ENCODE results near the gene ABCC9.
"Not testable (repeated sequence)": the region's sequence is repeated elsewhere in the genome, so short reads cannot be mapped to it uniquely, and the experiment has no call there.

The ABCC9 gene

DNA sequence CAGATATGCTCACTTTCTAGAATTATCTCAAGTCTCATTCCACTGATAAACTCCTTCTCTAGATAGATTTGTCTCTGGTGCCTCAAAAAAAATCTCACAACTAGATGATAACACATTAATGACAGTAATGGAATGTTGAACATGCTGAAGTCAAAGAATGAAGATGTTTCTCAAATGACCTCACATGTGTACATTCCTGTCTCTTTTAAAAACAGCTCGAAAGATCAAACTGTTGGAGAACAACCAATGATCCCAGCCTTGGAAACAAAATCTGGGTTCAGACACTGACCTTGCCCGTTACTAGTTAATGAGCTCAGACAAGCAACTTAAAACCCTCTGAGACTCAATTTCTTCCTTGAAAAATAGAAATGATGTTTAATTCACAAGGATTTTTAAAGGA, 122.0 kb downstream of the ABCC9 start:
- DNase-seq (ENCODE audit: low read depth in 2 of 2, low spot score in 1 of 2), result no peak

DNA sequence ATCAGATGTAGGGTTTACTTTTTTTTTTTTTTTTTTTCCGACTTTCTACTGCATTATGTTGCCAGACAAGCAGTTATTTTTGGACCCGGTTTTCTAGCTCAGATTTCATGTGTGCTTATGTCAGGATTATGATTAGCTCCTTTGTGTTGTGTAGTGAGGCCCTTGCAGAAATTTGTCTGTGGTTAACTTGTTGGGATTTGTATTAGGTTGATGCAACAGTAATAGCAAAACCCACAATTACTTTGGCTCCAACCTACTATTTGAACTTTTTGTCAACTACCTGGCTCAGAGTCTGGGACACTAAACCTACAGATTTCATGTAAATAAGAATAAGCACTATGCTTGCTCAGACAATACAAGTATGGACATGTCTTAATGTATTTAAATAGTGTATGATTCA, 122.6 kb downstream of the ABCC9 start:
- no peak for DNase-seq (ENCODE audit: low read depth in 2 of 2, low spot score in 1 of 2)

- no peak for DNase-seq (ENCODE audit: low read depth in 2 of 2, low spot score in 1 of 2)
Measured at GRCh38 chr12:21815306-21816062, 125.7 kb downstream of the ABCC9 start.

DNA sequence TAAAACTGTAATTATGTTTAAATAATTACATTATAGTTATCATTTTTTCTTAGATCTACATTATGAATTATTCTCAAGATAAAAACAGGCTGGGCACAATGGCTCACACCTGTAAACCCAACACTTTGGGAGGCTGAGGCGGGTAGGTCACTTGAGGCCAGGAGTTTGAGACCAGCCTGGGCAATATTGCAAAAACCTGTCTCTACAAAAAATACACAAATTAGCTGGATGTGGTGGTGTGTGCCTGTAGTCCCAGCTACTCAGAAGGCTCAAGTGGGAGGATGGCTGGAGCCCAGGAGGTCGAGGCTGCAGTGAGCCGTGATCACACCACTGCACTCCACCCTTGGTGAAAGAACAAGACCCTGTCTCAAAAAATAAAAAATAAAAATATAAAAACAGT, 126.4 kb downstream of the ABCC9 start:
- DNase-seq (ENCODE audit: low read depth in 2 of 2, low spot score in 1 of 2), result no peak

- DNase-seq (ENCODE audit: low read depth in 2 of 2, low spot score in 1 of 2), result no peak
Measured at GRCh38 chr12:21814327-21814726, 126.9 kb downstream of the ABCC9 start.

GRCh38 chr12:21813751-21814150, 127.5 kb downstream of the ABCC9 start:
- DNase-seq (ENCODE audit: low read depth in 2 of 2, low spot score in 1 of 2), result no peak

GRCh38 chr12:21813125-21813524, 128.1 kb downstream of the ABCC9 start:
- no peak for DNase-seq (ENCODE audit: low read depth in 2 of 2, low spot score in 1 of 2)

- DNase-seq (ENCODE audit: low read depth in 2 of 2, low spot score in 1 of 2), result not testable (repeated sequence)
Measured at GRCh38 chr12:21812340-21812739, 128.9 kb downstream of the ABCC9 start.

- DNase-seq (ENCODE audit: low read depth in 2 of 2, low spot score in 1 of 2), result no peak
Measured at GRCh38 chr12:21809100-21809499, 132.1 kb downstream of the ABCC9 start.

- DNase-seq (ENCODE audit: low read depth in 2 of 2, low spot score in 1 of 2), result no peak
Measured at GRCh38 chr12:21806255-21806654, 135.0 kb downstream of the ABCC9 start.

DNA sequence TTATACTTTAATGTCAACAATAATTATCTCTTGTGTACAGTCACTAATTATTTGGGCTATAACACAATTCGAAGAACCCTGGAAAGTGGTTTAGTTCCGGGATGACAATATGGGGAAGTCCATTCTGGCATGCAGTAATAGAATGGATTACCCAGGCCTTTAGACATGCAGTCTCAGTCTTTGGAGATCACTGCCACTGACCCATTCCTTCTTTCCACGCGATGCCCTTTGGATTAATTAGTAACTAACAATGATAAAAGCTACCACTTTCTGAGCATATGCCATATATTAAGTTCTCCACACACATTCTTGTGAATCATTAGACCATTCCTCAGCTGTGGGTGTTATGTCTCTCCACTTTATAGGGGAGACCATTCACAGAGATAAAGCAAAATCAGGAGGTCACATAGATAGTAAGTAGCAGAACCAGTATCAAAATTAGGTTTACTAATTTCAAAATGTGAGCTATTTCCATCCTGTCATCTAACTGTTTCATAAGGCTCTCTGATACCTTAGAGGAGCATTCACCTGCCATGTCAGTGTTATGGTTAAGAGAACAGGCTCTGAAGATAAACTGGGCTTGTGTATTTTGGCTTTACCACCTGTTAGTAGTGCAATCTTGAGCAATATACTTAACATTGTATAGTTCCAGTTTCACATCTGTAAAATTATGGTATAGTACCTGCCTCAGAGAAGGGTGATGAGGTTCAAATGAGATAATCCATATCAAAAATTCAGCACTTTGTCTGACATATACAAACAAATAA, 139.5 kb downstream of the ABCC9 start:
- DNase-seq (ENCODE audit: low read depth in 2 of 2, low spot score in 1 of 2), result no peak

DNA sequence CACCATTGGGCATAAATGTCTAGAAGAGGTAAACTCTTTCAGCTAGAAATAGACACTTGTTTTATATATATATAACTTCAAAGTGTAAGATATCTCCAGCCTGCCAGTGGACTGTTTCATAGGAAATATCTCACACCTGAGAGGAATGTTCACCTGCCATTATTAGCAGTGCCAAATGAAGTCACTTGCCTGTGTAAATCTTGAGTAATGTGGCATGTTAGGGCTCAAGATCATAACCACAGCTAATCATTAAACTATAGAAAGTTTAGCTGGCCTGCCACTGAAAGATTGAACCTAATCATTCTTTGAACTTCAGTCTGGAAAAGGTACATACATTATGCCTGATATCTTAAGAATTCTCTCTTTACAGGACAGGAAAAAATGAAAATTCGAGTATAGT, 141.2 kb downstream of the ABCC9 start:
- no peak for DNase-seq (ENCODE audit: low read depth in 2 of 2, low spot score in 1 of 2)

- DNase-seq (ENCODE audit: low read depth in 2 of 2, low spot score in 1 of 2), result no peak
Measured at GRCh38 chr12:21797539-21797938, 143.7 kb downstream of the ABCC9 start.

- no peak for DNase-seq (ENCODE audit: low read depth in 2 of 2, low spot score in 1 of 2)
Measured at GRCh38 chr12:21795648-21796328, 145.4 kb downstream of the ABCC9 start.

DNA sequence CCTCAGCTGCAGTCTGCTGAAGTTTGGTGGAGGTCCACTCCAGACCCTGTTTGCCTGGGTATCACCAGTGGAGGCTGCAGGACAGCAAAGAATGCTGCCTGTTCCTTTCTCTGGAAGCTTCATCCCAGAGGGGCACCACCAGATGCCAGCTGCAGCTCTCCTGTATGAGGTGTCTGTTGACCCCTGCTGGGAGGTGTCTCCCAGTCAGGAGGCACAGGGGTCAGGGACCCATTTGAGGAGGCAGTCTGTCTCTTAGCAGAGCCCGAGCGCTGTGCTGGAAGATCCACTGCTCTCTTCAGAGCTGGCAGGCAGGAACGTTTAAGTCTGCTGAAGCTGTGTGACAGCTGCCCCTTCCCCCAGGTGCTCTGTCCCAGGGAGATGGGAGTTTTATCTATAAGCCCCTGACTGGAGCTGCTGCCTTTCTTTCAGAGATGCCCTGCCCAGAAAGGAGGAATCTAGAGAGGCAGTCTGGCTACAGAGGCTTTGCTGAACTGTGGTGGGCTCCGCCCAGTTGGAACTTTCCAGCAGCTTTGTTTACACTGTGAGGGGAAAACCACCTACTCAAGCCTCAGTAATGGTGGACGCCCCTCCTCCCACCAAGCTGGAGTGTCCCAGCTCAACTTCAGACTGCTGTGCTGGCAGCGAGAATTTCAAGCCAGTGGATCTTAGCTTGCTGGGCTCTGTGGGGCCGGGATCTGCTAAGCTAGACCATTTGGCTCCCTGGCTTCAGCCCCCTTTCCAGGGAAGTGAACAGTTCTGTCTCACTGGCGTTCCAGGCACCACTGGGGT, 146.2 kb downstream of the ABCC9 start:
- not testable (repeated sequence) for DNase-seq (ENCODE audit: low read depth in 2 of 2, low spot score in 1 of 2)

- DNase-seq (ENCODE audit: low read depth in 2 of 2, low spot score in 1 of 2), result not testable (repeated sequence)
Measured at GRCh38 chr12:21789687-21790086, 151.5 kb downstream of the ABCC9 start.

GRCh38 chr12:21788089-21788983, 152.9 kb downstream of the ABCC9 start:
- no peak for DNase-seq (ENCODE audit: low read depth in 2 of 2, low spot score in 1 of 2)

GRCh38 chr12:21786041-21786531, 155.1 kb downstream of the ABCC9 start:
- no peak for DNase-seq (ENCODE audit: low read depth in 2 of 2, low spot score in 1 of 2)

- not testable (repeated sequence) for DNase-seq (ENCODE audit: low read depth in 2 of 2, low spot score in 1 of 2)
Measured at GRCh38 chr12:21782723-21783122, 158.5 kb downstream of the ABCC9 start.

GRCh38 chr12:21780786-21781185, 160.4 kb downstream of the ABCC9 start:
- no peak for DNase-seq (ENCODE audit: low read depth in 2 of 2, low spot score in 1 of 2)
